HEK293 (cell line): ENCODE results near the gene CBX2.

Experiments
- KLF1 ChIP-seq: fragments of 450-650 bp; formaldehyde crosslinking; IDR thresholded peaks from 2 replicates; pipeline ENCODE4 v1.5.1; 2016; ENCODE audit warnings: missing biosample characterization, missing genetic modification characterization
- KLF10 ChIP-seq: fragments of 450-650 bp; IDR thresholded peaks from 2 replicates; pipeline ENCODE4 v1.5.1; 2018; ENCODE audit warnings: missing biosample characterization, mild to moderate bottlenecking, missing genetic modification characterization
- MYNN ChIP-seq: fragments of 450-650 bp; formaldehyde crosslinking; IDR thresholded peaks from 2 replicates; pipeline ENCODE4 v1.5.1; 2016; ENCODE audit warnings: missing biosample characterization, missing genetic modification characterization, borderline replicate concordance
- SP3 ChIP-seq: fragments of 450-650 bp; formaldehyde crosslinking; IDR thresholded peaks from 2 replicates; pipeline ENCODE4 v1.5.1; 2016; ENCODE audit warnings: missing biosample characterization, missing genetic modification characterization
- ZBTB26 ChIP-seq: fragments of 450-650 bp; formaldehyde crosslinking; optimal IDR thresholded peaks from 2 replicates; pipeline ENCODE3; 2016; ENCODE audit warnings: missing biosample characterization, mild to moderate bottlenecking, missing genetic modification characterization
- ZBTB44 ChIP-seq: fragments of 450-650 bp; IDR thresholded peaks from 2 replicates; pipeline ENCODE4 v1.5.1; 2018; ENCODE audit warnings: missing biosample characterization, mild to moderate bottlenecking, missing genetic modification characterization
- ZNF112 ChIP-seq: fragments of 450-650 bp; formaldehyde crosslinking; IDR thresholded peaks from 2 replicates; pipeline ENCODE4 v1.5.0; 2017; ENCODE audit warnings: missing biosample characterization, missing genetic modification characterization
- ZNF24 ChIP-seq: fragments of 450-650 bp; formaldehyde crosslinking; IDR thresholded peaks from 2 replicates; pipeline ENCODE4 v1.5.1; 2016; ENCODE audit warnings: missing biosample characterization, missing genetic modification characterization
- ZNF324 ChIP-seq: fragments of 450-650 bp; formaldehyde crosslinking; IDR thresholded peaks from 2 replicates; pipeline ENCODE4 v1.5.1; 2016; ENCODE audit warnings: missing biosample characterization, missing genetic modification characterization
- ZNF335 ChIP-seq: fragments of 450-650 bp; formaldehyde crosslinking; conservative IDR thresholded peaks from 2 replicates; pipeline ENCODE4 v1.5.1; 2016; ENCODE audit warnings: missing biosample characterization, missing genetic modification characterization
- ZNF341 ChIP-seq: fragments of 450-650 bp; formaldehyde crosslinking; IDR thresholded peaks from 2 replicates; pipeline ENCODE4; 2016; ENCODE audit warnings: low read depth, missing biosample characterization, missing genetic modification characterization
- ZNF394 ChIP-seq: fragments of 450-650 bp; formaldehyde crosslinking; IDR thresholded peaks from 2 replicates; pipeline ENCODE4 v1.5.1; 2016; ENCODE audit warnings: missing biosample characterization, missing genetic modification characterization, mild to moderate bottlenecking, moderate library complexity, borderline replicate concordance
- ZNF423 ChIP-seq: fragments of 450-650 bp; formaldehyde crosslinking; IDR thresholded peaks from 2 replicates; pipeline ENCODE4 v1.5.1; 2016; ENCODE audit warnings: missing biosample characterization, missing genetic modification characterization
- ZNF529 ChIP-seq: fragments of 450-650 bp; formaldehyde crosslinking; IDR thresholded peaks from 2 replicates; pipeline ENCODE4 v1.5.1; 2017; ENCODE audit warnings: missing genetic modification characterization, missing biosample characterization; ENCODE audit not compliant: insufficient replicate concordance
- ZNF544 ChIP-seq: fragments of 450-650 bp; formaldehyde crosslinking; IDR thresholded peaks from 2 replicates; pipeline ENCODE4 v1.5.0; 2017; ENCODE audit warnings: missing biosample characterization, missing genetic modification characterization
- ZNF692 ChIP-seq: fragments of 450-650 bp; formaldehyde crosslinking; IDR thresholded peaks from 2 replicates; pipeline ENCODE4 v1.5.1; 2016; ENCODE audit warnings: missing biosample characterization, missing genetic modification characterization
- ZNF747 ChIP-seq: fragments of 450-650 bp; formaldehyde crosslinking; IDR thresholded peaks from 2 replicates; pipeline ENCODE4 v1.5.1; 2016; ENCODE audit warnings: missing biosample characterization, missing genetic modification characterization
- ZNF777 ChIP-seq: fragments of 450-650 bp; formaldehyde crosslinking; IDR thresholded peaks from 2 replicates; pipeline ENCODE4 v1.5.1; 2017; ENCODE audit warnings: missing biosample characterization, missing genetic modification characterization, borderline replicate concordance
- ZSCAN16 ChIP-seq: fragments of 450-650 bp; formaldehyde crosslinking; IDR thresholded peaks from 2 replicates; pipeline ENCODE4 v1.5.1; 2016; ENCODE audit warnings: missing biosample characterization, missing genetic modification characterization
- ZSCAN30 ChIP-seq: fragments of 450-650 bp; IDR thresholded peaks from 2 replicates; pipeline ENCODE4 v1.5.1; 2018; ENCODE audit warnings: missing biosample characterization, mild to moderate bottlenecking, missing genetic modification characterization, moderate library complexity
- TF ChIP-seq, protein P1 (sequence below): fragments of 450-650 bp; formaldehyde crosslinking; conservative IDR thresholded peaks from 2 replicates; pipeline ENCODE4 v1.5.1; 2016; ENCODE audit warnings: low read depth, missing biosample characterization, missing genetic modification characterization
- TF ChIP-seq, protein P2 (sequence below): fragments of 450-650 bp; formaldehyde crosslinking; IDR thresholded peaks from 2 replicates; pipeline ENCODE4 v1.5.1; 2017; ENCODE audit warnings: missing biosample characterization, missing genetic modification characterization
- TF ChIP-seq, protein P3 (sequence below): fragments of 450-650 bp; formaldehyde crosslinking; IDR thresholded peaks from 2 replicates; pipeline ENCODE4 v1.5.1; 2016; ENCODE audit warnings: missing biosample characterization, missing genetic modification characterization

Gene CBX2

GRCh38 chr17:79778504-79779083 is 646 bp downstream of the CBX2 start (continued):
- TF ChIP-seq, protein P1, sequence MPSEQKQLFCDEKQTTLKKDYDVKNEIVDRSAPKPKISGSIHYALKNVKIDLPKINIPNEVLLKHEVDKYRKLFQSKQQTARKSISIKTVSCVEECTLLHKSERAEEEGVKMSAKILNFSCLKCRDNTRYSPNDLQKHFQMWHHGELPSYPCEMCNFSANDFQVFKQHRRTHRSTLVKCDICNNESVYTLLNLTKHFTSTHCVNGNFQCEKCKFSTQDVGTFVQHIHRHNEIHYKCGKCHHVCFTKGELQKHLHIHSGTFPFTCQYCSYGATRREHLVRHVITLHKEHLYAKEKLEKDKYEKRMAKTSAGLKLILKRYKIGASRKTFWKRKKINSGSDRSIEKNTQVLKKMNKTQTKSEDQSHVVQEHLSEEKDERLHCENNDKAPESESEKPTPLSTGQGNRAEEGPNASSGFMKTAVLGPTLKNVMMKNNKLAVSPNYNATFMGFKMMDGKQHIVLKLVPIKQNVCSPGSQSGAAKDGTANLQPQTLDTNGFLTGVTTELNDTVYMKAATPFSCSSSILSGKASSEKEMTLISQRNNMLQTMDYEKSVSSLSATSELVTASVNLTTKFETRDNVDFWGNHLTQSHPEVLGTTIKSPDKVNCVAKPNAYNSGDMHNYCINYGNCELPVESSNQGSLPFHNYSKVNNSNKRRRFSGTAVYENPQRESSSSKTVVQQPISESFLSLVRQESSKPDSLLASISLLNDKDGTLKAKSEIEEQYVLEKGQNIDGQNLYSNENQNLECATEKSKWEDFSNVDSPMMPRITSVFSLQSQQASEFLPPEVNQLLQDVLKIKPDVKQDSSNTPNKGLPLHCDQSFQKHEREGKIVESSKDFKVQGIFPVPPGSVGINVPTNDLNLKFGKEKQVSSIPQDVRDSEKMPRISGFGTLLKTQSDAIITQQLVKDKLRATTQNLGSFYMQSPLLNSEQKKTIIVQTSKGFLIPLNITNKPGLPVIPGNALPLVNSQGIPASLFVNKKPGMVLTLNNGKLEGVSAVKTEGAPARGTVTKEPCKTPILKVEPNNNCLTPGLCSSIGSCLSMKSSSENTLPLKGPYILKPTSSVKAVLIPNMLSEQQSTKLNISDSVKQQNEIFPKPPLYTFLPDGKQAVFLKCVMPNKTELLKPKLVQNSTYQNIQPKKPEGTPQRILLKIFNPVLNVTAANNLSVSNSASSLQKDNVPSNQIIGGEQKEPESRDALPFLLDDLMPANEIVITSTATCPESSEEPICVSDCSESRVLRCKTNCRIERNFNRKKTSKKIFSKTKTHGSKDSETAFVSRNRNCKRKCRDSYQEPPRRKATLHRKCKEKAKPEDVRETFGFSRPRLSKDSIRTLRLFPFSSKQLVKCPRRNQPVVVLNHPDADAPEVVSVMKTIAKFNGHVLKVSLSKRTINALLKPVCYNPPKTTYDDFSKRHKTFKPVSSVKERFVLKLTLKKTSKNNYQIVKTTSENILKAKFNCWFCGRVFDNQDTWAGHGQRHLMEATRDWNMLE, result no peak
- TF ChIP-seq ZNF324 (tag by site-specific recombination) (peak; percentile 48; the same call in 1 of the 2 replicates), ZNF24 (0 out of 2 replicates have a peak, but pooled peaks have one; percentile 34), KLF10 (tag by site-specific recombination) (peak; percentile 71; the same call in 1 of the 2 replicates), ZNF335 (tag by site-specific recombination) (peak; percentile 89), ZSCAN30 (peak; percentile 30; the same call in 1 of the 2 replicates), ZNF692 (tag by site-specific recombination) (peak; percentile 7; the same call in 1 of the 2 replicates), ZNF529 (no peak), KLF1 (tag by site-specific recombination) (peak; percentile 23; the same call in 1 of the 2 replicates), ZNF112 (tag by site-specific recombination) (no peak), ZNF747 (no peak), SP3 (tag by site-specific recombination) (peak; percentile 57), ZNF341 (tag by site-specific recombination) (peak; percentile 64), ZBTB44 (tag by site-specific recombination) (peak; percentile 74), MYNN (tag by site-specific recombination) (no peak), ZBTB26 (tag by site-specific recombination) (peak; percentile 75), ZNF777 (tag by site-specific recombination) (peak; percentile 45; the same call in 1 of the 2 replicates), ZSCAN16 (tag by site-specific recombination) (peak; percentile 38; the same call in 1 of the 2 replicates), ZNF423 (tag by site-specific recombination) (peak; percentile 47; the same call in 1 of the 2 replicates), ZNF394 (tag by site-specific recombination) (peak; percentile 20; the same call in 1 of the 2 replicates), ZNF544 (tag by site-specific recombination) (no peak)
- TF ChIP-seq, protein P2, sequence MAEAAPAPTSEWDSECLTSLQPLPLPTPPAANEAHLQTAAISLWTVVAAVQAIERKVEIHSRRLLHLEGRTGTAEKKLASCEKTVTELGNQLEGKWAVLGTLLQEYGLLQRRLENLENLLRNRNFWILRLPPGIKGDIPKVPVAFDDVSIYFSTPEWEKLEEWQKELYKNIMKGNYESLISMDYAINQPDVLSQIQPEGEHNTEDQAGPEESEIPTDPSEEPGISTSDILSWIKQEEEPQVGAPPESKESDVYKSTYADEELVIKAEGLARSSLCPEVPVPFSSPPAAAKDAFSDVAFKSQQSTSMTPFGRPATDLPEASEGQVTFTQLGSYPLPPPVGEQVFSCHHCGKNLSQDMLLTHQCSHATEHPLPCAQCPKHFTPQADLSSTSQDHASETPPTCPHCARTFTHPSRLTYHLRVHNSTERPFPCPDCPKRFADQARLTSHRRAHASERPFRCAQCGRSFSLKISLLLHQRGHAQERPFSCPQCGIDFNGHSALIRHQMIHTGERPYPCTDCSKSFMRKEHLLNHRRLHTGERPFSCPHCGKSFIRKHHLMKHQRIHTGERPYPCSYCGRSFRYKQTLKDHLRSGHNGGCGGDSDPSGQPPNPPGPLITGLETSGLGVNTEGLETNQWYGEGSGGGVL (tag by site-specific recombination), result peak; percentile 82
- TF ChIP-seq, protein P3, sequence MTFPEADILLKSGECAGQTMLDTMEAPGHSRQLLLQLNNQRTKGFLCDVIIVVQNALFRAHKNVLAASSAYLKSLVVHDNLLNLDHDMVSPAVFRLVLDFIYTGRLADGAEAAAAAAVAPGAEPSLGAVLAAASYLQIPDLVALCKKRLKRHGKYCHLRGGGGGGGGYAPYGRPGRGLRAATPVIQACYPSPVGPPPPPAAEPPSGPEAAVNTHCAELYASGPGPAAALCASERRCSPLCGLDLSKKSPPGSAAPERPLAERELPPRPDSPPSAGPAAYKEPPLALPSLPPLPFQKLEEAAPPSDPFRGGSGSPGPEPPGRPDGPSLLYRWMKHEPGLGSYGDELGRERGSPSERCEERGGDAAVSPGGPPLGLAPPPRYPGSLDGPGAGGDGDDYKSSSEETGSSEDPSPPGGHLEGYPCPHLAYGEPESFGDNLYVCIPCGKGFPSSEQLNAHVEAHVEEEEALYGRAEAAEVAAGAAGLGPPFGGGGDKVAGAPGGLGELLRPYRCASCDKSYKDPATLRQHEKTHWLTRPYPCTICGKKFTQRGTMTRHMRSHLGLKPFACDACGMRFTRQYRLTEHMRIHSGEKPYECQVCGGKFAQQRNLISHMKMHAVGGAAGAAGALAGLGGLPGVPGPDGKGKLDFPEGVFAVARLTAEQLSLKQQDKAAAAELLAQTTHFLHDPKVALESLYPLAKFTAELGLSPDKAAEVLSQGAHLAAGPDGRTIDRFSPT (tag by site-specific recombination), result peak; percentile 73
